ENCODE data around the gene KIRREL3.

DNA sequence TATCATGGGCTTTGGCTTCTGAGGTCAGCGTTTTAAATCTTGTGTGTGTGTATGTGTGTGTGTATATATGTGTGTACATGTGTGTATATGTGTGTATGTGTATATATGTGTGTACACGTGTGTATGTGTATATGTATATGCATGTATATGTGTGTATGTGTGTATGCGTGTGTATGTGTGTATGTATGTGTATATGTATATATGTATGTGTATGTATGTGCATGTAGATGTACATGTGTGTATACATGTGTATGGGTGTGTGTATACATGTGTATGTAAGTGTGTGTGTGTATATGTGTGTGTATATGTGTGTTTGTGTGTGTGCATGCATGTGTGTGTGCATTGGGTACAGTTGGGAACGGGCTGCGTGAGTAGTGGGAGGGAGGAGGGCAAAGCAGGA is 522.1 kb downstream of the KIRREL3 start:
- TF ChIP-seq, protein P1, sequence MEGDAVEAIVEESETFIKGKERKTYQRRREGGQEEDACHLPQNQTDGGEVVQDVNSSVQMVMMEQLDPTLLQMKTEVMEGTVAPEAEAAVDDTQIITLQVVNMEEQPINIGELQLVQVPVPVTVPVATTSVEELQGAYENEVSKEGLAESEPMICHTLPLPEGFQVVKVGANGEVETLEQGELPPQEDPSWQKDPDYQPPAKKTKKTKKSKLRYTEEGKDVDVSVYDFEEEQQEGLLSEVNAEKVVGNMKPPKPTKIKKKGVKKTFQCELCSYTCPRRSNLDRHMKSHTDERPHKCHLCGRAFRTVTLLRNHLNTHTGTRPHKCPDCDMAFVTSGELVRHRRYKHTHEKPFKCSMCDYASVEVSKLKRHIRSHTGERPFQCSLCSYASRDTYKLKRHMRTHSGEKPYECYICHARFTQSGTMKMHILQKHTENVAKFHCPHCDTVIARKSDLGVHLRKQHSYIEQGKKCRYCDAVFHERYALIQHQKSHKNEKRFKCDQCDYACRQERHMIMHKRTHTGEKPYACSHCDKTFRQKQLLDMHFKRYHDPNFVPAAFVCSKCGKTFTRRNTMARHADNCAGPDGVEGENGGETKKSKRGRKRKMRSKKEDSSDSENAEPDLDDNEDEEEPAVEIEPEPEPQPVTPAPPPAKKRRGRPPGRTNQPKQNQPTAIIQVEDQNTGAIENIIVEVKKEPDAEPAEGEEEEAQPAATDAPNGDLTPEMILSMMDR (IDR thresholded peaks at IDR 0.05), result no peak
- TF ChIP-seq POLR2AphosphoS5 (IDR thresholded peaks at IDR 0.05), result no peak
